ENCODE measurements around the gene CCDC136.

- TF ChIP-seq YY1 (IDR thresholded peaks at IDR 0.05; ENCODE audit: insufficient read depth, insufficient read length): no peak
- TF ChIP-seq ZNF274 (IDR thresholded peaks at IDR 0.05; ENCODE audit: low read depth, low read length): no peak
These were observed 36.4 kb downstream of the CCDC136 start for GRCh38 chr7:128827971-128828711.
